Endothelial cell (in vitro differentiated cells): ENCODE results near the gene MAGIX. TPM values are rescaled to one million over a fixed set of nuclear protein-coding genes. Genes with fewer than 3 reads are reported as not detected.
A peak's percentile ranks its signal among the peaks of the same experiment; 100 is the strongest.

Source experiments
- DNase-seq: peaks from one replicate; pipeline ENCODE4 v3.0.0; 2021; ENCODE audit warnings: low spot score
- H3K27ac Mint-ChIP-seq: one replicate; pipeline ENCODE4 v1.8.0; 2021; ENCODE audit warnings: mixed read lengths, inconsistent platforms; ENCODE audit not compliant: unreplicated experiment
- H3K27me3 Mint-ChIP-seq: one replicate; pipeline ENCODE4 v1.8.0; 2021; ENCODE audit warnings: mild to moderate bottlenecking, moderate library complexity, mixed read lengths, inconsistent platforms; ENCODE audit not compliant: unreplicated experiment
- H3K36me3 Mint-ChIP-seq: one replicate; pipeline ENCODE4 v1.8.0; 2021; ENCODE audit warnings: mild to moderate bottlenecking, low read depth, mixed read lengths, inconsistent platforms; ENCODE audit not compliant: unreplicated experiment
- H3K4me1 Mint-ChIP-seq: one replicate; pipeline ENCODE4 v1.8.0; 2021; ENCODE audit warnings: mild to moderate bottlenecking, mixed read lengths, inconsistent platforms; ENCODE audit not compliant: unreplicated experiment
- H3K4me3 Mint-ChIP-seq: one replicate; pipeline ENCODE4 v1.8.0; 2021; ENCODE audit warnings: mild to moderate bottlenecking, mixed read lengths, inconsistent platforms; ENCODE audit not compliant: unreplicated experiment
- H3K9me3 Mint-ChIP-seq: one replicate; pipeline ENCODE4 v1.8.0; 2021; ENCODE audit warnings: mixed read lengths, inconsistent platforms; ENCODE audit not compliant: unreplicated experiment
- CTCF ChIP-seq: fragments of 200-600 bp; sonication (generic); IDR thresholded peaks from one replicate; pipeline ENCODE4 v1.5.0; 2021; ENCODE audit warnings: antibody characterized with exemption; ENCODE audit not compliant: unreplicated experiment
- total RNA-seq: library from RNA; stranded (reverse); fragmentation: NEBNext Ultra II Directional; extraction: Animal tissue kit (Norgen Biotek cat#: 25700); gene quantifications from one replicate; pipeline ENCODE4 v1.2.1, GENCODE V29; 2021; ENCODE audit not compliant: unreplicated experiment

Gene MAGIX
- total RNA-seq, 1 donor from 2014 or later: 1.2 TPM

- Mint-ChIP-seq H3K9me3 (no peaks in the 10 kb centered on the region), H3K4me3 (no peak overlapping the region), H3K36me3 (peaks cover 34% of the 10 kb centered on the region), H3K4me1 (no peaks in the 10 kb centered on the region), H3K27ac (no peak overlapping the region), H3K27me3 (peaks cover 2% of the 10 kb centered on the region)
- DNase-seq: no peak
- no peak for TF ChIP-seq CTCF
Observed at GRCh38 chrX:49177873-49178480, 15.4 kb downstream of the MAGIX start.

- H3K36me3 Mint-ChIP-seq: peaks cover 34% of the 10 kb centered on the region
- no peaks in the 10 kb centered on the region for H3K9me3 Mint-ChIP-seq
- H3K27me3 Mint-ChIP-seq: peaks cover 2% of the 10 kb centered on the region
- H3K4me1 Mint-ChIP-seq: no peaks in the 10 kb centered on the region
- H3K4me3 Mint-ChIP-seq: no peak overlapping the region
- no peak overlapping the region for H3K27ac Mint-ChIP-seq
- no peak for TF ChIP-seq CTCF
- DNase-seq: no peak
Observed at GRCh38 chrX:49178537-49178936, 16.0 kb downstream of the MAGIX start.

- H3K36me3 Mint-ChIP-seq: peaks cover 34% of the 10 kb centered on the region
- H3K4me3 Mint-ChIP-seq: no peak overlapping the region
- peaks cover 2% of the 10 kb centered on the region for H3K27me3 Mint-ChIP-seq
Observed at GRCh38 chrX:49179358-49179757, 16.8 kb downstream of the MAGIX start.

GRCh38 chrX:49183701-49184281, 21.2 kb downstream of the MAGIX start:
- Mint-ChIP-seq H3K9me3 (no peaks in the 10 kb centered on the region), H3K4me1 (no peaks in the 10 kb centered on the region), H3K4me3 (peak overlapping the region; percentile 31), H3K27ac (no peak overlapping the region), H3K27me3 (peaks cover 4% of the 10 kb centered on the region), H3K36me3 (peaks cover 19% of the 10 kb centered on the region)
- TF ChIP-seq CTCF: no peak
- no peak for DNase-seq

More at GRCh38 chrX:49179358-49179757, 16.8 kb downstream of the MAGIX start:
- H3K4me1 Mint-ChIP-seq: no peaks in the 10 kb centered on the region
- H3K27ac Mint-ChIP-seq: no peak overlapping the region
- H3K9me3 Mint-ChIP-seq: no peaks in the 10 kb centered on the region
- no peak for DNase-seq
- TF ChIP-seq CTCF: no peak
